ENCODE results near the gene GDPD2.
A peak's percentile ranks its signal among the peaks of the same experiment; 100 is the strongest.
"Not testable (repeated sequence)": the region's sequence is repeated elsewhere in the genome, so short reads cannot be mapped to it uniquely, and the experiment has no call there.

Gene GDPD2, protein sequence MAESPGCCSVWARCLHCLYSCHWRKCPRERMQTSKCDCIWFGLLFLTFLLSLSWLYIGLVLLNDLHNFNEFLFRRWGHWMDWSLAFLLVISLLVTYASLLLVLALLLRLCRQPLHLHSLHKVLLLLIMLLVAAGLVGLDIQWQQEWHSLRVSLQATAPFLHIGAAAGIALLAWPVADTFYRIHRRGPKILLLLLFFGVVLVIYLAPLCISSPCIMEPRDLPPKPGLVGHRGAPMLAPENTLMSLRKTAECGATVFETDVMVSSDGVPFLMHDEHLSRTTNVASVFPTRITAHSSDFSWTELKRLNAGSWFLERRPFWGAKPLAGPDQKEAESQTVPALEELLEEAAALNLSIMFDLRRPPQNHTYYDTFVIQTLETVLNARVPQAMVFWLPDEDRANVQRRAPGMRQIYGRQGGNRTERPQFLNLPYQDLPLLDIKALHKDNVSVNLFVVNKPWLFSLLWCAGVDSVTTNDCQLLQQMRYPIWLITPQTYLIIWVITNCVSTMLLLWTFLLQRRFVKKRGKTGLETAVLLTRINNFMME

GRCh38 chrX:70422851-70423341 lies at the start of gene GDPD2:
Gene GDPD2 (plus strand): TSS chrX:70423314. CDS start chrX:70424985, 1,671 bp downstream.
- DNase-seq: peak; percentile 59

GRCh38 chrX:70386235-70386634 lies 36.9 kb upstream of the GDPD2 start:
- DNase-seq: no peak

DNA sequence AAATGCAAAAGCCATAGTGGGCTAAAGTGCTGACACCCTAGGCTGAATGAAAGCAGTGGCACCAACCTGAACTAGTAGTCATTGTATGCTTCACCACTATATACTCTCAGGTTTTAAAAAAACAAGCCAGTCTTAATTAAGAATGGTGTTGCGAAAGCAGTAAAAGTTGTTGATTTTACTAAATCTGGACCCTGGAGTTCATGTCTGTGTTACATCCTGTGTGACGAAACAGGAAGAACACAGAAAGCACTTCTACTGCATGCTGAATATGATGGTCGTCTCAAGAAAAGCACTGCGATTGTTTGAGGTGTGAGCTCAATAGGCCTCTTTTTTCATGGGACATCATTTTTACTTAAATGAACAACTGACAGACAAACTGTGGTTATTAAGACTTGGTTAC lies 24.2 kb upstream of the GDPD2 start:
- no peak for DNase-seq

- DNase-seq: not testable (repeated sequence)
These were observed 22.9 kb upstream of the GDPD2 start for GRCh38 chrX:70400181-70400580.

DNA sequence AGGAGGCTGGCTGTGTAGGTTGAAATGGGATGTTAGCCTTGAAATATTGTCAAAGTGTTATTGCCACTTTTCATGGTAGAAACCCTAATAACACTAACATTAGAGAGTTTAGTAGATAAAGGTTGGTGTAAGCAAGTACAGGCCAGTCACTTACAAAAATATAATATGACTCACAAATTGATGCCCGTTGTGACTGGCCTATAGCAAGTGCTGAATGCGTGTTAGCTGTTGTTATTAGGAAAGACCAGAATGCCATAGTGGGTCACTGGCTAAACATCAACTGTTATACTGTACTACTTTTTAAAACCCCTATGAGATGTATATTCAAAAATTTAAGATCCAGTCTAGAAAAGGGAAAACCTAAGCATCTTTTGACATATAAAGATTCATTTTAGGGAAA lies 20.4 kb upstream of the GDPD2 start:
- no peak for DNase-seq

DNA sequence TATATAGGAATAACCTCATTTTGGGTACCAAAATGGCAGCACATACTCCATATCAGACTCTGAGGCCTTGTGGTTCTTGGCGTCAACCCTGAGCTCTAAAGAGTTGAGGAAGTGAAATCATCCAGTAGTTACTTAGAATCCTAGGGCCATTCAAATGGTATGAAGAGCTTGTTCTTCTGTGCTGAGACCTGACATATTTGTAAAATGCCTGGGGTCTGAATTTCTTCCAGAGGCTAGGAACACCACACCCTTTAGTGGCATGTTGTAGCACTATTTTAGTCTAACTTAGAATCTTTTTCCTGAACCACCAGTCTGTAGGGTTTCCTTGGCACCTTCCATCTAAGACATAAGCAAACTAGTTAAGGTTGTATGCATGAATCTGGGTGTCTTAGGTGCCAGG lies 18.1 kb upstream of the GDPD2 start:
- DNase-seq: no peak

- DNase-seq: no peak
These were observed 12.2 kb upstream of the GDPD2 start for GRCh38 chrX:70410921-70411320.

DNA sequence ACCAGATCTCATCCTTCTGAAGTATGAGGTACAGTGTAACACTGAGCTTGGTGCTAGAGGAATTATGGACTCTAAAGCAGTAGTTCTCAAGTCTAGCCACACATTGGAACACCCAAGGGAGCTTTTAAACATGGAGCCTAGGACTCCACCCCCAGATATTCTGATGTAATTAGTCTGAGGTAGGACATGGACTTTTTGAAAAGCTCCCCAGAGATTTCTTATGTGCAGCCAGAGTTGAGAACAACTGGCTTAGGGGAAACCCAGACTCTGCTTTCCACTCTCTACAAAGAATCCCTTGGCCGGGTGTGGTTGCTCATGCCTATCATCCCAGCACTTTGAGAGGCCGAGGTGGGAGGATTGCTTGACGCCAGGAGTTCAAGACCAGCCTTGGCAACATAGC lies 11.6 kb upstream of the GDPD2 start:
- no peak for DNase-seq

- DNase-seq: no peak
These were observed 1.5 kb upstream of the GDPD2 start for GRCh38 chrX:70421618-70422017.

- no peak for DNase-seq
These were observed 992 bp downstream of the GDPD2 start for GRCh38 chrX:70423936-70424675.

DNA sequence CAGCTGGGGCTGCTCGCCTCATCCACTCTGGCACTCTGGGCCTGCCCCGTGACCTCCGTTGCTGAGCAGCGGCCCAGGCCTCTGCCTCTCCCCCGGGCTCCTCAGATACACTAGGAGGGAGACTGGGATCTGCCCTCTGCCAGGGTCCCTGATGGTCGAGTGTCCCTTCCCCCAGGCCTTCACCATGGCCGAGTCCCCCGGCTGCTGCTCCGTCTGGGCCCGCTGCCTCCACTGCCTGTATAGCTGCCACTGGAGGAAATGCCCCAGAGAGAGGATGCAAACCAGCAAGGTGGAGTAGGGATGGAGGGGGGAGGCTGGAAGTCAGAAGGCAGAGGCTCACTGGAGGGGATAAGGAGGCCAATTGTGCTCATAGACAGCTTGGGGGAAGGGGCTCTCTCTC lies 1.7 kb downstream of the GDPD2 start:
- DNase-seq: no peak

GRCh38 chrX:70426286-70427278 lies 3.5 kb downstream of the GDPD2 start:
- no peak for DNase-seq

DNA sequence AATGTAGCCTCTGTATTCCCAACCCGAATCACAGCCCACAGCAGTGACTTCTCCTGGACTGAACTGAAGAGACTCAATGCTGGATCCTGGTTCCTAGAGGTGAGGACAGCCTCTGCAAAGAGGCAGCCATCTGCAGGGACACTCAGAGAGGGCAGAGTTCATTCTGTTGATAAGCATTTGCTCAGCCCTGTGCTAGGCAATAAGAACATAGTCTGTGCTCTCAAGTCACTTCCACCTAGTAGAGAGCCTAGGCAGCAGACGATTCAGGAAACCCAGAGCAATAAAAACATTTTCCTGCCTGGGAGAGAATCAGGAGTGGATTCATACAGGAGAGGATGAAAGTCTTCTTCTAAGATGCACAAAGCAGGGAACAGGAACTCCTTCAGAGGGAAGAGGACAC lies 4.3 kb downstream of the GDPD2 start:
- no peak for DNase-seq

DNA sequence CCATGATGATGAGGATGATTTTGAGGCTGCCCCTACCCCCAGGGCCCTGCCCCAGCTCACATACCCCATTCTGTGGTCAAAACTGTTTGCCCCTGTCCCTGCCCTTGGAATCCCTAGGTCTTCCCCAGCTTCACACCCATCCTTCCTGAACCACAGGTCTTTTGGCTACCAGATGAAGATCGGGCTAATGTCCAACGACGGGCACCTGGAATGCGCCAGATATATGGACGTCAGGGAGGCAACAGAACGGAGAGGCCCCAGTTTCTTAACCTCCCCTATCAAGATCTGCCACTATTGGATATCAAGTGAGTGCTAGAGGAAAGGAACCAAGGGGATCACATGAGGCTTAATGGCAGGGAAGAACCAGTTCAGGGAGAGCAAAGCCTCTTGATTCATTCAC lies 6.6 kb downstream of the GDPD2 start:
- DNase-seq: no peak

GRCh38 chrX:70432936-70433847 lies 10.1 kb downstream of the GDPD2 start:
- peak; percentile 42 for DNase-seq

GRCh38 chrX:70433848-70434351 lies 10.8 kb downstream of the GDPD2 start:
- DNase-seq: peak; percentile 68

DNA sequence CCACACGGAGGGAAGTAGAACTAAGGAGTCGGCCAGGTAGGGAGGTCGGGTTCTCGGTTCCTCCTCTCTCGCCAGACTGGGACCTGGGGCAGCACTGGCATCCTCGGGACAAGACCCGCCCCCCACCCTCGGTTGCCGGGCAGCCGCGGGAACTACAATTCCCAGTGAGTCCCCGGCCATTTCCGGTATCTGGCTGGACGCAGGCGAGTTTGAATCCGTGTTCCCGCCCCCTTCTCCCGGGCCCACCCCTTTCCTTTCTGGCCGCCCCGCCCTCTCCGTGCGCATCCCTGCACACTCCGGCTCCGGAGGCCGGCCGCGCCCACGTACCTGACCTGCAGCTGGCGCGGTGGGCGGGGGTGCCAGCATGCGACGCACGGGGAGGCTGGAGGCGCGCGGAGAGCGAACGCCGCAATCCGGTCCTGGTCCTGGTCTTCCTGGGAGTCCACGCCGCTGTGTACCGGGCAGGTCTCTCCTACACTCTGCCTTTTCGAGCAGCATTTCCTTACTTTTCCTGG lies 11.3 kb downstream of the GDPD2 start:
- DNase-seq: peak; percentile 91

GRCh38 chrX:70434914-70435586 lies 11.9 kb downstream of the GDPD2 start:
- DNase-seq: no peak

DNA sequence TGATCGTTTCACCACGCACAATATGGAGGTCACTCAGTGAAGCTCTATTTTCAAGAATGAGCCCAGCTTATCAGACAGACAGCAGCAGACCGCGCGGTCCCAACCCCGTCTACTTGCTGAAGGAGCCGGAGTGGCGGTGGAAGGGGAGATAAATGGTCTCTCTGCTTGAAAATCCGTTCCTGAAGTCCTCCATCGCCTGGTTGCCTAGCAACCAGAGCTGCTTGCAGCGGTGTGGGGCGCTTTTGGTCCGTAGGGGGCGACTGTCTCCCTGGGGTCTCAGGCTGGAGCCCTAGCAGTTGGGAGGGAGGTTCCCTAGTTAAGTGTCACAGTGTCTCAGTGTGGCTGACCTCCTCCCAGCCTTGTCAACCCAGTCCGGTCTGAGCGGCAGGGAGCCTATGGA lies 13.2 kb downstream of the GDPD2 start:
- no peak for DNase-seq

DNA sequence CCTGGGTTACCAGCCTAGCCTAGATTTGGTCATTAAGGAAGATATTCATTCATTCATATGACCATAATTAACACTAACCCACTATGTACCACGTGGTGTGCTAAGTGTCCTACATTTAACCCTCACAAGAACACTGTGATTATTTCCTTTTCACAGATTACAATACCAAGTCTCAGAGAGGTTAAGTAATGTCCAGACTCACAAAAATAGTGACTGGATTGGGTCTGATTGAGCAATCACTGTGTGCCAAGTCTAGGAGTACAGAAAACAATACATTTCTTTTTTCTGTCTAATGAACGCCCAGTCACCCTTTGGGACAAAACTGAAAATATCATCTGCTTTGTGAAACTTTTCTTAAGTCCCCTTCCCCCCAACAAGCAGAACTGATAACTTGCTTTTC lies 13.9 kb downstream of the GDPD2 start:
- DNase-seq: no peak

All from NCI-H510A treated with DMSO at 0.1 percent for 48 hours (cell line).